Ascending aorta (tissue), 2 donors: ENCODE results near the gene RAD9B. TPM values are rescaled to one million over a fixed set of nuclear protein-coding genes. Genes with fewer than 3 reads are reported as not detected.
A peak's percentile ranks its signal among the peaks of the same experiment; 100 is the strongest.

Experiments
- DNase-seq, 2 donors: peaks; one replicate each; pipeline ENCODE4 v3.0.0-alpha.2; 2019; ENCODE audit warnings: low spot score in 2 of 2
- H3K27ac ChIP-seq, 2 donors: fragments of 200-600 bp; sonication (generic); one replicate each; pipeline ENCODE4 v1.5.1; 2016 to 2017; ENCODE audit warnings: mild to moderate bottlenecking in 1 of 2
- H3K27me3 ChIP-seq: fragments of 200-600 bp; sonication (generic); one replicate; pipeline ENCODE4 v1.5.1; 2017
- H3K36me3 ChIP-seq, 2 donors: fragments of 200-600 bp; sonication (generic); one replicate each; pipeline ENCODE4 v1.5.1; 2016
- H3K4me1 ChIP-seq, 2 donors: fragments of 200-600 bp; sonication (generic); one replicate each; pipeline ENCODE4 v1.5.1; 2016 to 2017; ENCODE audit warnings: mild to moderate bottlenecking in 1 of 2
- H3K4me3 ChIP-seq, 2 donors: fragments of 200-600 bp; sonication (generic); one replicate each; pipeline ENCODE4 v1.5.1; 2016 to 2017; ENCODE audit warnings: mild to moderate bottlenecking in 1 of 2
- H3K9me3 ChIP-seq, 2 donors: fragments of 200-600 bp; sonication (generic); one replicate each; pipeline ENCODE4 v1.5.1; 2016
- CTCF ChIP-seq, 3 experiments: fragments of 200-600 bp in 2 of 3; fragments of 450-650 bp in 1 of 3; sonication (generic) in 2 of 3; IDR thresholded peaks; one replicate each; pipeline ENCODE4 v1.5.1; 2016 to 2019; ENCODE audit warnings: antibody characterized with exemption in 3 of 3, mild to moderate bottlenecking in 1 of 3, moderate library complexity in 1 of 3
- intact Hi-C: fragments of 100-400 bp; cut with DNase I; formaldehyde crosslinking; loops from one replicate; pipeline ENCODE4 v1.15.1; 2023
- total RNA-seq: library from RNA; depleted of rRNA; stranded (reverse); fragments of >200 nt; gene quantifications from one replicate; pipeline ENCODE4 v1.1.0, GENCODE V29; 2016

RAD9B gene
- total RNA-seq, 1 donor from 2014 or later: not detected

GRCh38 chr12:110501399-110501751, 756 bp upstream of the RAD9B start:
- Histone ChIP-seq H3K27me3 (no peaks in the 10 kb centered on the region), H3K4me1 (peaks cover 7 to 21% of the 10 kb centered on the region in 2 donors), H3K27ac (peak overlapping the region; percentile 92), H3K9me3 (no peaks in the 10 kb centered on the region), H3K4me3 (peak overlapping the region; percentile 75 to 82), H3K36me3 (no peaks in the 10 kb centered on the region)
- no peak for TF ChIP-seq CTCF (IDR thresholded peaks at IDR 0.05)
- intact Hi-C loops: loop anchor here (5.0 to 10.0 kb wide), 2 partner anchors 111 to 243 kb away; partner anchors contain the start of genes PPP1CC and TCTN1
- DNase-seq: peak in 1 of 2 donors; percentile 65

GRCh38 chr12:110503432-110503831, 1.3 kb downstream of the RAD9B start:
- intact Hi-C loops: loop anchor here (2.0 to 10.0 kb wide), 3 partner anchors 53 to 241 kb away; partner anchors contain the start of genes ARPC3, PPP1CC and TCTN1
- no peak for DNase-seq
- TF ChIP-seq CTCF (IDR thresholded peaks at IDR 0.05): no peak

GRCh38 chr12:110505332-110505731, 3.2 kb downstream of the RAD9B start:
- intact Hi-C loops: loop anchor here (10.0 kb wide), 1 partner anchor 239 kb away; the partner anchor contains the start of gene PPP1CC
- H3K27me3 ChIP-seq: no peaks in the 10 kb centered on the region
- TF ChIP-seq CTCF (IDR thresholded peaks at IDR 0.05): no peak
- no peak for DNase-seq
- no peak overlapping the region for H3K4me3 ChIP-seq
- H3K4me1 ChIP-seq: peaks cover under 1 to 7% of the 10 kb centered on the region in 2 donors
- H3K36me3 ChIP-seq: no peaks in the 10 kb centered on the region
- no peaks in the 10 kb centered on the region for H3K9me3 ChIP-seq
- no peak overlapping the region for H3K27ac ChIP-seq

More at GRCh38 chr12:110503432-110503831, 1.3 kb downstream of the RAD9B start:
- Histone ChIP-seq H3K4me1 (peaks cover 7 to 21% of the 10 kb centered on the region in 2 donors), H3K27me3 (no peaks in the 10 kb centered on the region), H3K36me3 (no peaks in the 10 kb centered on the region), H3K27ac (no peak overlapping the region), H3K9me3 (no peaks in the 10 kb centered on the region), H3K4me3 (no peak overlapping the region)

GRCh38 chr12:110508071-110508586, 6.0 kb downstream of the RAD9B start:
- TF ChIP-seq CTCF (IDR thresholded peaks at IDR 0.05): no peak
- peaks cover 0 to 3% of the 10 kb centered on the region in 2 donors for H3K4me1 ChIP-seq
- H3K27me3 ChIP-seq: no peaks in the 10 kb centered on the region
- no peak overlapping the region for H3K27ac ChIP-seq
- H3K4me3 ChIP-seq: no peak overlapping the region
- no peaks in the 10 kb centered on the region for H3K36me3 ChIP-seq
- intact Hi-C loops: loop anchor here (10.0 kb wide), 1 partner anchor 237 kb away; the partner anchor contains the start of gene PPP1CC
- DNase-seq: no peak
- no peaks in the 10 kb centered on the region for H3K9me3 ChIP-seq

- H3K27me3 ChIP-seq: no peaks in the 10 kb centered on the region
- intact Hi-C loops: loop anchor here (5.0 kb wide), 1 partner anchor 373 kb away; no protein-coding TSS in a partner anchor
- H3K4me3 ChIP-seq: no peak overlapping the region
- peaks cover 0 to 3% of the 10 kb centered on the region in 2 donors for H3K4me1 ChIP-seq
- H3K27ac ChIP-seq: no peak overlapping the region
- TF ChIP-seq CTCF (IDR thresholded peaks at IDR 0.05): no peak
- H3K36me3 ChIP-seq: no peaks in the 10 kb centered on the region
- H3K9me3 ChIP-seq: no peaks in the 10 kb centered on the region
- no peak for DNase-seq
Measured at GRCh38 chr12:110513842-110514241, 11.7 kb downstream of the RAD9B start.
